ENCODE measurements around the gene TCP10L. TPM values are rescaled to one million over a fixed set of nuclear protein-coding genes. Genes with fewer than 3 reads are reported as not detected.
"Not testable (repeated sequence)": the region's sequence is repeated elsewhere in the genome, so short reads cannot be mapped to it uniquely, and the experiment has no call there.

TCP10L gene
- polyA plus RNA-seq, 5 donors = 0.43 to 0.96 (median 0.64) TPM

DNA sequence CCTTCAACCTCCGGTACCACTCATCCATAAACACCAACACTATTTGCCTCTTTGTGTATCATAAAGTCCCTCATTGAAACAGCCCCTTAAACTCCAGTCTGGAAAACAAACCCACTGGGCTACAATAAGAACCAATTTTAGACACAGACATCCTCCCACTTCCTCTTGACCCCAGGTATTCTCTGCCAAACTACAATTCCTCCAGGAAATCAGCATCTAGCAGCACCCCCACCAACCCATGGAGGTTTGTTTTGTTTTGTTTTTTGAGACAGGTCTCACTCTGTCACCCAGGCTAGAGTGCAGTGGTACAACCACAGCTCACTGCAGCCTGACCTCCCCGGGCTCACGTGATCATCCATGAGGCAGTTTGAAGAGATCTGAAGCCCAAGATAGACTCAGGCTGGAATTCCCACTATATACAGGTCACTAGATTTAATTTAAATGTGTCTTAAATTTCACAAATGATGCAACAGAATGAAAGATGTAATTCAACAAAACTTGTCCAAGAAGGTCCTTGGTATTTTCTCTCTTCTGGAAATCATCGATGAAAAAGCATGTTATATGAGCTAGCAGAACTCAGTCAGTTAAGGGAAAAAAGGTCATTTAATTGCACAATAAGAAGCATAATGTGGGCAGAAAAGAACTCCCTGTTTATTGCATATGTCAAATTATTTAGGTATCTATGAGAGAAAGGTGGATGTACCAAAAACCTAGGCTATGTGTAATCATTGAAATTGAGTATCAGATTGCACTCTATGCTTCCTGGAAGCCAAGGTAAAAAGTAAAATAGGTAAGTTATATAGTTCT, 30.3 kb downstream of the TCP10L start:
- no peak for DNase-seq

DNA sequence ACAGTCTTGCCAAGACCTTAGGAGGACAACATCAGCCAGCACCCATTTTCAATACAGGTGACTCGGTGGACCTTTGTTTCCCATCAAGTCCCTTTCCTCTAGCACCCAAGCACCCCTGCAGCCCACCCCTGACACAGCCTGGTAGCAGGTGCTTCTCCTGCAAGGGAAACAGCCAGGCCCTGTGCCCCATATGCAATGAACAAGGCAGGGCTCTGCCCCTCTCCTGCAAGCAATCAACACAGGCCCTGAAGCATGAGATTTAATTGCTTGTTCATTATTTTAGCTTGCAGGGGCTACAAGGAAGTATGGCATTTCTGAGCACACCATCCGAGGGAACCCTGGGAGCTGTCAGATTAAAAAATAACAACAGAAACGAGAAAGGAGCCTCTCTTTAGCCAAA, 35.4 kb downstream of the TCP10L start:
- DNase-seq = no peak

DNA sequence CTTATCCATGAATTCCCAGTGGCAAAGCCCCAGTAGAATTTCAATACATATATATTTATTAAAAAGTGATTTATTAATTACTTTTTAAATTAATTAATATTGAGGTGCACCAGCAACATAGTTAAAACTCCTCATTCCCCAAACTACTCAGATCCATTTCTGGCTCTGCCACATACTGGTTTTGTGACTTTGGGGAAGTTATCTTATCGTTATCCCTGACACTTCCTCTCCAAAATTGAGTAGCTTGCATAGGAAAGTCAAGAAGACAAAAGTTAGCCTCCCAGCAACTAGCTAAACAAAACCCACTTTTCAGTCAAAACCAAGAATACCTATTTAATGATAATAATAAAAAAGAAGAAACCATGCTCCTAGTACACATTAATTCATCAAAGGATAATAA, 35.9 kb downstream of the TCP10L start:
- no peak for DNase-seq

DNA sequence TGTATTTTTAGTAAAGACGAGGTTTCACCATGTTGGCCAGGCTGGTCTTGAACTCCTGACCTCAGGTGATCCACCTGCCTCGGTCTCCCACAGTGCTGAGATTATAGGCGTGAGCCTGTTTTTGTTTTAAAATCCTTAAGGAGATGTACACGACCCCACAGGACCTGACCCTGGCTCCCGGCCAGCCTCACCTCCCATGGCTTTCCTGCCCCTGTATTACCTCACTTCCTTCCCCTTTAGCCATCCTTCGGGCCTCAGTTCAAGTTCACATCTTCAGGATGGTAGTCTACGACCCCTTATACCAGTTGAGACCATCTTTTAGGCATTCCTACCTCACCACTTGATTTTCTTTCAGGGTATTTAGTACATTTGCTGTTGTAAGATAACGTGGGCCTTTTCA, 36.3 kb downstream of the TCP10L start:
- no peak for DNase-seq

DNA sequence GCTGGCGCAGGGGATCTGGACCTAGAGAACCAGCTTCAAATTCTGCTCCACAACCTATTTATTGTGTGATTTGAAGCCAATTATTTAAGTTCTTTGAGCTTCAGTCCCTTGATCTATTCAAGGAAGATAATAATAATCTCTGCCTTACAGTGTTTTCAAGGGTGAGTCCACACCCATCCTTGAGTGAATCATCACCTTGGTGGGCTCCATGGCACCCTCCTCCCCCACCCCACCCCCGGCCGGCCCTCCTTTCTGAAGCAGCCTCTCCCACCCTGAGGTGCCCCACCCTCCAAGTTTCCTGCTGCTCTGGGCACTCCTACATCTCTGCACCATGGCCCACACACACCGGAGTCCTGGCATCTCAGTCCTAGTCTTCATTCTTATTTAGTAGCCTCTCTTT, 38.3 kb downstream of the TCP10L start:
- no peak for DNase-seq

DNA sequence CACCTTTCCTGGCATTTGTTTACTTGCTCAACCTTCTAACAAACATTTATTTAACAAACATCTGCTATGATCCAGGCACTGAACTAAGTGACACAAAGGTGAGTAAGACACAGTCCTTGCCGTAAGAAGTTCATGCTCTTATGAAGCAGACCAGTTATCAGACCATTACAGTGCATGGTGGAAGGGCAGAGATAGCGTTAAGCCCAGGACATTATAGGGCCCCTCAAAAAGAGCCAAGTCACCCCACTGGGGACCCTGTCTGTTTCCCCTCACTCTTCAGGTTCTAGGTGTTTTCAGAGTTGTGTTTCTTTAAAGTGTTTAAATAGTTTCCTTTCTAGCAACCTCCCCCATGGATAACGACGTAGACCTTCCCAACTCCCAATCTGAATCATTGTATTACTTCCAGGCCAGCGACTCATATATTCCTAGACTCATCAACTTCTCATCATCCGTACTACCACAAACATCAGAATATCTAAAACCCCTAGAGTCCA, 39.3 kb downstream of the TCP10L start:
- no peak for DNase-seq

DNA sequence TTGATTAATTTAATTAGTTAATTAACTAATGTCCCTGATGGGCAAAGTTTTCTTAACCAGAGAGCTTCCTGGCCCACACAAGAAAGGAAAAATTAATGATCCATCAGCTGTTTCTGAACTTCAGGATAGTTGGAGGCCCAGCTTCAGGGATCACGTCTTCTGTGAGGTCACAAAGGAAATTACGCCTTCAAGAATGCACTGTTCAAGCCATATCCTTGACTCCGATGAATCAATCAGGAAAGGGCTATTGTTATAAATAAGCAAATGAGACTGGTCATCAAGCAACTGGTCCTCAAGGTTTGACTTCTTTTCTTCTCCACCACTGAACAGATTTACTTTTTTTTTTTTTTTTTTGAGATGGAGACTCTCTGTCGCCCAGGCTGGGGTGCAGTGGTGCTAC, 40.6 kb downstream of the TCP10L start:
- DNase-seq = no peak

DNA sequence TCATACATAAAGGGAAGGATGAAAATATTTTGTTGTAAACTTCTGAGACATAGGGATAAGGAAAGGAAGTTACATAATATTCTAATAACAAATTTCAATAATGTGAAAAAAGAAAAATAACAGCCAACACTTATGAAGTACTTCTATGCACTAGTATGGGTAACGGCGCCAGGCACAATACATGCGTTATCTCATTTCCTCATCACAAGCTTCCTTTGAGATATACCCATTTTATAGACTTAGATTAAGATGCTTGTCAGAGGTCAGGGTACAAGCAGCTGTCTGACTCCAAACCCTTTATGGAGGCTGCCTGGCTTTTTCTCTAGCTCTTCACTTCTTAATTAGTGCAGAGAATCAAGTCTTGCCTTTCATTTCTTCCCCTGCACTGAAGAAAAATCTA, 41.3 kb downstream of the TCP10L start:
- DNase-seq = no peak

DNA sequence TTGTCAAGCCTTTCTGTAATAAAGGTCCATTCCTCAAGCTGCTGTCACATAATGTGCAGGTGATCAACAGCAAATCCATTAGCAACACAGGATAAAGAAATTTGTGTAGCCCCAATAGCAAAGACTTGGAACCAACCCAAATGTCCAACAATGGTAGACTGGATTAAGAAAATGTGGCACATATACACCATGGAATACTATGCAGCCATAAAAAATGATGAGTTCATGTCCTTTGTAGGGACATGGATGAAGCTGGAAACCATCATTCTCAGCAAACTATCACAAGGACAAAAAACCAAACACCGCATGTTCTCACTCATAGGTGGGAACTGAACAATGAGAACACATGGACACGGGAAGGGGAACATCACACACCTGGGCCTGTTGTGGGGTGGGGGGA, 42.3 kb downstream of the TCP10L start:
- not testable (repeated sequence) for DNase-seq

DNA sequence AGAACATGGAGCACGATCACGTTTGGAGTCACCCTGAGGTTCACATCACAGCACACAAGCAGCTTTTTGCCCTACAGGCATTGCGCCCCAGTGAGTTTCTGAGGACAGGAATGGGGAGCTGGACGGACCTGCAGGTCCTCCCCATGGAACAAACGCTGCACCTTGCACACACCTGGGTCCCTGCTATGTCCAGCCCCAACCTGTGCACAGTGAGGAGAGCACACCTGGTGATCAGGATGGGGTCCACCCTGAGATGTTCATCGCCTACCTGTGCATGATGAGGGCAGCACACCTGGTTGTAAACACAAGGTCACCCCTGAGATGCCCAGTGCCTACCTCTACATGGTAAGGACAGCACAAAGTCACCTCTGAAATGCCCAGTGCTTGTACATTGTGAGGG, 45.9 kb downstream of the TCP10L start:
- DNase-seq = no peak

DNA sequence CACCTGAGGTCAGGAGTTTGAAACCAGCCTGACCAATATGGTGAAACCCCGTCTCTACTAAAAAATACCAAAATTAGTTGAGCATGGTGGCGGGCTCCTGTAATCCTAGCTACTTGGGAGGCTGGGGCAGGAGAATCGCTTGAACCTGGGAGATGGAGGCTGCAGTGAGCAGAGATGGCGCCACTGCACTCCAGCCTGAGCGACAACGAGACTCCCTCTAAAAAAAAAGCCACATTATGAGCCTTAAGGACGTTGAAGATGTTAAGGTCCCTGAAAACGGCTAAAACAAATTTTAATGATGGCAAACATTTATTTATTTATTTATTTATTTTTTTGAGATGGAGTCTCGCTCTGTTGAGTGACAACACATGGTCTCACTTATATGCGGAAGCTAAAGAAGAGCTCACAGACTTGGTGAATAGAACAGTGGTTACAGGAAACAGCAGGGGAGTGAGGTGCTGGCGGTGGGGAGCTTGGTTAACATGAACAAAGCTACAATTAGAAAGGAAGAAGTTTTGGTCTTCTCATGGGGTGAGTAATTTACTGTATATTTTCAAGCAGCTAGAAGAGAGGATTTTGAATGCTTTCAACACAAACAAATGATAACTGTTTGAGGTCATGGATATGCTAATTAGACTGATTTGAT, 47.1 kb downstream of the TCP10L start:
- no peak for DNase-seq

DNA sequence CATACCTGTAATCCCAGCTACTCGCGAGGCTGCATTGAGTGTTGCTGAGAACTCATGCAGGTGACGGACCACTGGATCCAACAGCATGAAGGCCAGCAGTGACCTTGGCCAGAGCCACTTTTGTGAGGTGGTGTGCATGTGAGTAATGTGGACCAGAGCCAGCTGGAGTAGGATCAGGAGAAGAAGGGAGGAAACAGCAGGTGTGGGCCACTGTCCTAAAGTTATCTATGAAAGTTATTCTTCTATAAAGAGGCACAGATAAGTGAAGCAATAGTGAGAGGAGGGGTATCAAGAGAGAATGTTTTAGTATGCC, 47.8 kb downstream of the TCP10L start:
- DNase-seq = no peak

DNA sequence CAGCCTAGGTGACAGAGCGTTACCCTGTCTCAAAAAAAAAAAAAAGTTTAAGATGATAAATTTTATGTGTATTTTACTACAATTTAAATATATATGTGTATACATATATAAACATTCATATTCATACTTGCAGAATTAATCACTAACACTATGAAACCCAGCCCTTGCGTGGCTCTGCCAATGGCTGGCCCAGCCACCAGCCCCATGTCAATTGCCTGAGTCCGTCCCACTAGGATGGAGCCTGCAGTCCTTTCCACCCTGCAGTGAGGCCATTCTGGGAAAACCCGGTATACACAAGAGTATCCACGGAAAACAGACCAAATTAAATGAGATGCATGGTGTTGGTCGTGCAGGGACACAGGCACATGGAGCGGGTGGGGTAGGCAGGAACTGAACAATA, 49.7 kb downstream of the TCP10L start:
- no peak for DNase-seq

DNA sequence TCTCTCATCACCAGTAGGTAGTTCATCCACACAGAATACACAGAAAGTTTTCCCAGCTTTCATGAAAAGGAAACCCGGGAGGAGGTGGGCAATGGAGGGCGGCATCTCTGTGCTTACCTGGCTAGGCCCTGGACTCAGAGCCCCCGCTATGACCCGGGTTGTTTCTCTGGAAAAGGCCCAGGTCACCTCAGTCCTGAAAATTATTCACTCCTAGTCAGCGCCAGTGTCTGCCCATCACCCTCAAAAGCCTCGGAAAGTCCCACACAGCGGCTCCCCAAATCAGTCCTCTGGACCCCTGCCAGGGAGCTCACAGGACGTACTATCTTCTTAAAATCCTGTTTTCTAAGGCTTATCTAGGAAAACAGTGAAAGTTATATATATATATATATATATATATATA, 51.2 kb downstream of the TCP10L start:
- no peak for DNase-seq

DNA sequence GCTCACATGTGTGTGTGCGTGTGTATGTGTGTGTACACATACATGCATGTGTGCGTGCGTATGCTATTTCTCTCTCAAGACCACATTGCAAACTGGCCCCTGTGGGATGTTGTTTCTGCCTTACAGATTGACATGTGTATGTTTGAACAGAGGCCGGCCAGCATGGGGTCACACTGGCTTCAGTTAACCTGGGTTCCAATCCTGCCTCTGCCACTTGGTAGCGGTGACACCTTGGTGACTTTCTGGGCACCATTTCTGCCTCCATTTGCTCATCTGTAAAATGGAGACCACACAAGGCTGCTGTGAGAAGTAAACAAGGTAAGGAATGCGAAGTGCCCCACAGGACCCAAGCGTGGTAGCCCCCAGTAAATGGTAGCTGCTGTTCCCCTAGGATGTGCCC, 51.7 kb downstream of the TCP10L start:
- no peak for DNase-seq

DNA sequence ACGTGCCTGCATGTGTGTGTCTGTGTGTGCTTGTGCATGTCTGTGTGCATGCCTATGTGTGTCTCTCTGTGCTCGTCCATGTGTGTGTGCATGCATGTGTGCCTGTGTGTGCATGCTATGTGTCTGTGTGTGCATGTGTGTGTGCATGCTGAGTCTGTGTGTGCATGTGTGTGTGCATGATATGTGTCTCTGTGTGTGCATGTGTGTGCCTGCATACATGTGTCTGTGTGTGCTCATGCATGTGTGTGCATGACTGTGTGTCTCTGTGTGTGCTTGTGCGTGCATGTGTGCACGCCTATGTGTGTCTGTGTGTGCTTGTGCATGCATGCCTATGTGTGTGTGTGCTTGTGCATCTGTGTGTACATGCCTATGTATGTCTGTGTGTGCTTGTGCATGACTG, 52.3 kb downstream of the TCP10L start:
- DNase-seq = no peak

DNA sequence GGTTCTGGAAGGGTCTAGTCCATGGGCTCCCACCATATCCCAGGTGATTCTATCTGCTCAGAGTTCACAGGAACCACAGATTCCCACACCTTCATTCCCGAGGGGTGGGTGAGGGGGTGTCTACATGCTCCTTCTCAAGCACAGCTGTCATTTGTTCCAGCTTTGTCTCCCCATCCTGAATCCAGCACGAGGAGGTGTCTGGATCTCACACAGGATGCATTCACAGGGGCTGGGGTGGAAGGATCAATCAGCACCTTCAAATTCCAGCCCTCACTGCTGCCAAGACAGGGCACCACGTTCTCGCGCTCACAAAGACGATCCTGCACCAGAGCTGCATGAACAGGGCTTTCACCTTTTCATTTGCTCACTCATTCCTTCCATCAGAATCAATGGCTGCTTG, 52.7 kb downstream of the TCP10L start:
- no peak for DNase-seq

DNA sequence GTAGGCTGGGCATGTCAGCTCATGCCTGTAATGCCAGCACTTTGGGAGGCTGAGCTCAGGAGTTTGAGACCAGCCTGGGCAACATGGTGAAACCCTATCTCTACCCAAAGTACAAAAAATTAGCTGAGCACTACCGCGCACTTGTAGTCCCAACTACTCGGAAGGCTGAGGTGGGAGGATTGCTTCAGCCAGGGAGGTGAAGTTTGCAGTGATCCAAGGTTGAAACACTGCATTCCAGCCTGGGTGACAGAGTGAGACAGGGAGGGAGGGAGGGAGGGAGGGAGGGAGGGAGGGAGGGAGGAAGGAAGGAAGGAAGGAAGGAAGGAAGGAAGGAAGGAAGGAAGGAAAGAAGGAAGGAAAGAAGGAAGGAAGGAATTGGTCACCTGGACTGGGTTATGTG, 53.8 kb downstream of the TCP10L start:
- not testable (repeated sequence) for DNase-seq

DNA sequence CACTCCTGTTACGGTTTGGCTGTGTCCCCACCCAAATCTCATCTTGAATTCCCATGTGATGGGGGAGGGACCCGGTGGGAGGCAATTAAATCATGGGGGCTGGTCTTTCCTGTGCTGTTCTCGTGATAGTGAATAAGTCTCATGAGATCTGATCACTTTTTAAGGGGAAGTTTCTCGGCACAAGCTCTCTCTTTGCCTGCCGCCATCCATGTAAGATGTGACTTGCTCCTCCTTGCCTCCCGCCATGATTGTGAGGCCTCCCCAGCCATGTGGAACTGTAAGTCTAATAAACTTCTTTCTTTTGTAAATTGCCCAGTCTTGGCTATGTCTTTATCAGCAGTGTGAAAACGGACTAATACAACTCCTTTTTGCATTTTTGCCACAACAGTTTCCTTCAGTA, 54.5 kb downstream of the TCP10L start:
- not testable (repeated sequence) for DNase-seq

DNA sequence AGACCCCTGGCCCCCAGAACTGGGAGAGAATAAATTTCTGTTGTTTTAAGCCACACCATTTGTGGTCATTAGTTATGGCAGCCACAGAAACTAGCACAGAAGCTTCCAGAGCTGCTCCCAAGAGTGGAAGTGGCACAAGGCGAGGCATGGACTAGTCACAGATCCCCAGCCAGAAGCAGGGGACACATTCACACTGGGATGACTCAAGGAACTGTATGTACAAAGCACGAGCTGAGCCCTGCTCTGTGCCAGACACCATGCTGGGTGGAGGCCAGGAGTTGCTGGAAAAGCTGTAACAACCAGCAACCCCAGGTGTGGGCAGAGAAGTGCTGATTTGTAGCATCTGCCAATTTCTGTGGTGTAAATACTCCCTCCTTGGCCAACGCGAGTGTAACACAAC, 55.6 kb downstream of the TCP10L start:
- no peak for DNase-seq

DNA sequence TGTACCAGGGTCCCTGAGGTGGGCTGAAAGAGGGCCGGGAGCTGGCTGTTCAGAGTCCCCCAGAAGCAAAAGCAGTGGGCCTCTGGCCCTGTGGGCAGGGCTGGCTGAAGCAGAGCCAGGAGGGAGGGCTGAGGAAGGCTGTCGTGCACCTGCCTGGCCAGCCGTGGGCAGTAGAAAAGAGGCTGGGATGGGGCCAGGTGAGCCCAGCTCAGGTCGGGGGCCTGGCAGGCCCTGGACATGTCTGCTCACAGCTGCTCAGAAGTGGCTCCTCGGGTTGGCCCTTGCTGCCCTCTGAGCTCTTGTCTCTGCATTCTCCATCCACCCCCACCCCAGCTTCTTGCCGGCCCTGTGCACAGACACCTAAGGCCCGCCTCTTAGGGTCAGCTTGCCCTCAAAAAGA, 60.0 kb downstream of the TCP10L start:
- DNase-seq = no peak

DNA sequence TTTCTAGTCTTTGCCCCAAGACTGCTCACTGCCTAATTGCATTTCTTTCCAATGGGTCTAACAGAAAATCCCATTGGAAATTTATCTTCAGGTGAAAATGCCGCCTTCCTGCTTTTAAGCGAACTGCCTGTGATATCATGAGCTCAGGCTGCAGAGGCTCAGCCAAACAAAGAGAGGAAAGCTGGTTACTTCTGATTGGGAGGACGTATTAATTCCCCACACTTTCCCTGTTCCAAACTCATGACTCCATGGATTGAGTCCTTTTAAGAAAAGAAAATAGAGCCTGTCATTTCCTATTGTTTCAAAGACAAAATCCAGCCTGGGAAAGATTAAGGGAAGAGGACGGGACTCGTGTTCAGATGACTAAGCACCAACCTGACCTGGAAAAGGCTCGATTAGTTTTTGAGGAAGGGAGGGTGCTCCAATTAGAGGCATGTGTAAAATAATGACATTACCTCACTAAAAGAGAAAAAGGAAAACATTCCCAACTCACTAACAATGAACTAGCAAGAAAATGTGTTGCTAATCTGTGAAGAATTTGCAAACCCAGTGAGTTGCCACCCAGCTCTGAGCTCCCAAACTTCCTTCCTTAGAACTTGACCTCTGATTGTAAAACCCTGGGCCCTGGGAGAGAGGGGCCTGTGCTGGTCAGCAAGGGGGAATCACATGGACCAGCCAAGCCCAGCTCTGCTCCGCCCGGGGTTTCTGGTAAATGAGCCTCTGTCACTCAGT, 61.2 kb downstream of the TCP10L start:
- no peak for DNase-seq

All from right lung (tissue), 5 donors.